HepG2 (cell line): ENCODE data around the gene JPH4. TPM values are rescaled to one million over a fixed set of nuclear protein-coding genes. Genes with fewer than 3 reads are reported as not detected.

Experiments
- CENPT ChIP-seq: sonication (generic); formaldehyde crosslinking; IDR thresholded peaks from 2 replicates; pipeline ENCODE4 v1.8.0; 2022; ENCODE audit warnings: low read depth, mild to moderate bottlenecking, moderate library complexity, missing genetic modification reagents
- MAFG ChIP-seq: sonication (generic); formaldehyde crosslinking; IDR thresholded peaks from 2 replicates; pipeline ENCODE4 v1.5.1; 2020; ENCODE audit warnings: mild to moderate bottlenecking, missing genetic modification reagents
- MED8 ChIP-seq: sonication (generic); formaldehyde crosslinking; IDR thresholded peaks from 2 replicates; pipeline ENCODE4 v1.8.1; 2023; ENCODE audit warnings: mild to moderate bottlenecking, missing genetic modification reagents; ENCODE audit not compliant: insufficient replicate concordance
- PLRG1 ChIP-seq: fragments of 450-650 bp; conservative IDR thresholded peaks from 2 replicates; pipeline ENCODE4 v1.6.1; 2016
- RERE ChIP-seq: IDR thresholded peaks from 2 replicates; pipeline ENCODE4 v1.6.1; 2016; ENCODE audit warnings: low read depth, missing genetic modification reagents, missing compliant biosample characterization
- SALL1 ChIP-seq: sonication (generic); formaldehyde crosslinking; IDR thresholded peaks from 2 replicates; pipeline ENCODE4 v1.8.0; 2022; ENCODE audit warnings: mild to moderate bottlenecking, missing genetic modification reagents
- SNAPC2 ChIP-seq: sonication (generic); formaldehyde crosslinking; IDR thresholded peaks from 2 replicates; pipeline ENCODE4 v1.8.1; 2022; ENCODE audit warnings: mild to moderate bottlenecking, missing genetic modification reagents
- ZFP1 ChIP-seq: IDR thresholded peaks from 2 replicates; pipeline ENCODE4 v1.6.1; 2016
- ZNF160 ChIP-seq: sonication (generic); formaldehyde crosslinking; IDR thresholded peaks from 2 replicates; pipeline ENCODE4 v1.8.0; 2022; ENCODE audit warnings: mild to moderate bottlenecking, inconsistent platforms, missing genetic modification reagents
- ZNF205 ChIP-seq: IDR thresholded peaks from 2 replicates; pipeline ENCODE4 v1.6.1; 2018; ENCODE audit warnings: missing biosample characterization, missing genetic modification reagents
- ZNF501 ChIP-seq: sonication (generic); formaldehyde crosslinking; IDR thresholded peaks from 2 replicates; pipeline ENCODE4 v1.5.1; 2020; ENCODE audit warnings: mild to moderate bottlenecking, moderate library complexity, missing genetic modification reagents
- ZNF615 ChIP-seq: sonication (generic); formaldehyde crosslinking; IDR thresholded peaks from 2 replicates; pipeline ENCODE4 v1.5.0; 2020; ENCODE audit warnings: mild to moderate bottlenecking, missing genetic modification reagents, borderline replicate concordance
- ZNF790 ChIP-seq: sonication (generic); formaldehyde crosslinking; IDR thresholded peaks from 2 replicates; pipeline ENCODE4 v1.8.0; 2022; ENCODE audit warnings: missing genetic modification reagents, mild to moderate bottlenecking, borderline replicate concordance
- ZNF891 ChIP-seq: sonication (generic); formaldehyde crosslinking; IDR thresholded peaks from 2 replicates; pipeline ENCODE4 v1.5.0; 2020; ENCODE audit warnings: mild to moderate bottlenecking, missing genetic modification reagents
- polyA plus RNA-seq, 8 experiments: library from polyadenylated mRNA; depleted of rRNA in 3 of 8; stranded (reverse) in 7 of 8; unstranded in 1 of 8; fragments of >200 nt; fragmentation: Illumina TruSeq in 4 of 8; extraction: Trizol in 4 of 8; gene quantifications; 2 replicates each; pipeline versions ENCODE4 v1.2.1 to v1.2.3, GENCODE V29; 2011 to 2016; ENCODE audit warnings: low read depth in 4 of 8, missing spikeins in 1 of 8, mixed read lengths in 1 of 8; ENCODE audit not compliant: insufficient read depth in 1 of 8
- total RNA-seq, 5 experiments: library from RNA; depleted of rRNA; stranded (reverse); fragments of >200 nt; fragmentation: Illumina TruSeq; extraction: Trizol; gene quantifications; 2 replicates each; pipeline ENCODE4 v1.2.3, GENCODE V29; 2016; ENCODE audit warnings: low read depth in 1 of 5
- TF ChIP-seq, protein P1 (sequence below): sonication (generic); formaldehyde crosslinking; IDR thresholded peaks from 2 replicates; pipeline ENCODE4 v1.5.0; 2020; ENCODE audit warnings: mild to moderate bottlenecking, missing genetic modification reagents
- TF ChIP-seq, protein P2 (sequence below): sonication (generic); formaldehyde crosslinking; IDR thresholded peaks from 2 replicates; pipeline ENCODE4 v1.4.0; 2020; ENCODE audit warnings: missing genetic modification reagents, mild to moderate bottlenecking, borderline replicate concordance

Gene JPH4
- total and polyA plus RNA-seq, 2 of the 13 experiments (the other 11 are each of a cell fraction or from before 2014, with no cell fraction given) = 0.08 to 0.22 TPM

DNA sequence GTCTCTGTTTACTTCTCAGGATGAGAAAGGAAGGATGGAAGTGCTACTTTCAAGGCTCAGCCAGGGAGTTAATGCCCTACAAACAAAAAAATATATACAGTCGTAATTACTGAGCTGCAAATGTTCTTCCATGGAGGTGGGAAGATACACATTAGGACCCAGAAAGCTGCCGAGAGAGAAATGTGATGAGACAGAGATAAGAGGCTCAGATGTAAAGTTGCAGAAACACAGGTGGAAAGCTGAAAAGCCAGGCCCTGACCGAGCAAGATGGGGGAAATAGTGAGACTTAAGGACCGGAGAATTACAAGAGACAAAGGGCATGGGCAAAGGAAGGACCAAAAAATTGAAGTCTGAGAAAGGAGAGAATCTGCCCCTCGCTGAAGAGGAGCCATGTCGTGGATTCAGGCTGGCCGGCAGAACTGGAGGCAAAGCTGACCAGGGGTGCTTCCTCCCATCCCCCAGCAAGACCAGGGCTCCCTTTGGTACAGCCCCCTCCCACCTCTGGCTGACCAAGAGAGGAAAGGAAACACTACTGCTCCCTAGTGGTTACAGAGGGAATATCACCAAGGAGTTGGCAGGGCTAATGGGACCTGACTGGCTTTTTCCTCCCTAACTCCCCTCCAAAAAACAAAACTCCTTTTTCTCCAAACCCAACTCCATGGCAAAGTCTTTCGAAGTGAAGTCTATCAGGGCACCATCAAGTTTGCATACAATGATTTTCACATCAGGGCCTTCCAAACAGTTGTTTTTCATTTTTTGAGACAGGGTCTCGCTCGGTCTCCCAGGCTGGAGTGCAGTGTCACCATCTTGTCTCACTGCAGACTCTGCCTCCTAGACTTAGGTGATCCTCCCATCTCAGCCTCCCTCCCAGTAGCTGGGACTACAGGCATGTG, 39.1 kb downstream of the JPH4 start (continued):
- TF ChIP-seq RERE (CRISPR knock-in tag) = no peak
- no peak for TF ChIP-seq SNAPC2 (CRISPR knock-in tag)
- 0 out of 2 replicates have a peak, but pooled peaks have one; percentile 5 for TF ChIP-seq ZNF891 (CRISPR knock-in tag)
- TF ChIP-seq PLRG1 = no peak
- TF ChIP-seq, protein P1, sequence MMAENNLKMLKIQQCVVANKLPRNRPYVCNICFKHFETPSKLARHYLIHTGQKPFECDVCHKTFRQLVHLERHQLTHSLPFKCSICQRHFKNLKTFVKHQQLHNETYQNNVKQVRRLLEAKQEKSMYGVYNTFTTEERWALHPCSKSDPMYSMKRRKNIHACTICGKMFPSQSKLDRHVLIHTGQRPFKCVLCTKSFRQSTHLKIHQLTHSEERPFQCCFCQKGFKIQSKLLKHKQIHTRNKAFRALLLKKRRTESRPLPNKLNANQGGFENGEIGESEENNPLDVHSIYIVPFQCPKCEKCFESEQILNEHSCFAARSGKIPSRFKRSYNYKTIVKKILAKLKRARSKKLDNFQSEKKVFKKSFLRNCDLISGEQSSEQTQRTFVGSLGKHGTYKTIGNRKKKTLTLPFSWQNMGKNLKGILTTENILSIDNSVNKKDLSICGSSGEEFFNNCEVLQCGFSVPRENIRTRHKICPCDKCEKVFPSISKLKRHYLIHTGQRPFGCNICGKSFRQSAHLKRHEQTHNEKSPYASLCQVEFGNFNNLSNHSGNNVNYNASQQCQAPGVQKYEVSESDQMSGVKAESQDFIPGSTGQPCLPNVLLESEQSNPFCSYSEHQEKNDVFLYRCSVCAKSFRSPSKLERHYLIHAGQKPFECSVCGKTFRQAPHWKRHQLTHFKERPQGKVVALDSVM (CRISPR knock-in tag) = no peak
- TF ChIP-seq ZFP1 = no peak
- no peak for TF ChIP-seq MED8 (CRISPR knock-in tag)
- no peak for TF ChIP-seq ZNF205 (CRISPR knock-in tag)
- no peak for TF ChIP-seq ZNF615
- TF ChIP-seq, protein P2, sequence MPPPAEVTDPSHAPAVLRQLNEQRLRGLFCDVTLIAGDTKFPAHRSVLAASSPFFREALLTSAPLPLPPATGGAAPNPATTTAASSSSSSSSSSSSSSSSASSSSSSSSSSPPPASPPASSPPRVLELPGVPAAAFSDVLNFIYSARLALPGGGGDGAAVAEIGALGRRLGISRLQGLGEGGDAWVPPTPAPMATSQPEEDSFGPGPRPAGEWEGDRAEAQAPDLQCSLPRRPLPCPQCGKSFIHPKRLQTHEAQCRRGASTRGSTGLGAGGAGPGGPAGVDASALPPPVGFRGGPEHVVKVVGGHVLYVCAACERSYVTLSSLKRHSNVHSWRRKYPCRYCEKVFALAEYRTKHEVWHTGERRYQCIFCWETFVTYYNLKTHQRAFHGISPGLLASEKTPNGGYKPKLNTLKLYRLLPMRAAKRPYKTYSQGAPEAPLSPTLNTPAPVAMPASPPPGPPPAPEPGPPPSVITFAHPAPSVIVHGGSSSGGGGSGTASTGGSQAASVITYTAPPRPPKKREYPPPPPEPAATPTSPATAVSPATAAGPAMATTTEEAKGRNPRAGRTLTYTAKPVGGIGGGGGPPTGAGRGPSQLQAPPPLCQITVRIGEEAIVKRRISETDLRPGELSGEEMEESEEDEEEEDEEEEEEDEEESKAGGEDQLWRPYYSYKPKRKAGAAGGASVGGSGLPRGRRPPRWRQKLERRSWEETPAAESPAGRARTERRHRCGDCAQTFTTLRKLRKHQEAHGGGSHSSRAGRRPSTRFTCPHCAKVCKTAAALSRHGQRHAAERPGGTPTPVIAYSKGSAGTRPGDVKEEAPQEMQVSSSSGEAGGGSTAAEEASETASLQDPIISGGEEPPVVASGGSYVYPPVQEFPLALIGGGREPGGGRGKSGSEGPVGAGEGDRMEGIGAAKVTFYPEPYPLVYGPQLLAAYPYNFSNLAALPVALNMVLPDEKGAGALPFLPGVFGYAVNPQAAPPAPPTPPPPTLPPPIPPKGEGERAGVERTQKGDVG (CRISPR knock-in tag) = 0 out of 2 replicates have a peak, but pooled peaks have one; percentile 54
- TF ChIP-seq SALL1 (CRISPR knock-in tag) = no peak
- no peak; the same call in 1 of the 2 replicates for TF ChIP-seq CENPT (CRISPR knock-in tag)
- TF ChIP-seq ZNF160 (CRISPR knock-in tag) = no peak
- TF ChIP-seq ZNF790 = no peak
- TF ChIP-seq MAFG (CRISPR knock-in tag) = no peak; the same call in 1 of the 2 replicates
- TF ChIP-seq ZNF501 (CRISPR knock-in tag) = peak; percentile 69
